Activated CD4-positive, alpha-beta T cell treated with anti-CD3 and anti-CD28 coated beads, Interleukin-2, amount 50 U/mL, for 1 hour (primary cell): Measurements from ENCODE around the gene CKLF.
"Not testable (repeated sequence)": the region's sequence is repeated elsewhere in the genome, so short reads cannot be mapped to it uniquely, and the experiment has no call there.

Source experiments
- DNase-seq: peaks from one replicate; pipeline ENCODE4 v3.0.0-alpha.2; 2020

The CKLF gene

DNA sequence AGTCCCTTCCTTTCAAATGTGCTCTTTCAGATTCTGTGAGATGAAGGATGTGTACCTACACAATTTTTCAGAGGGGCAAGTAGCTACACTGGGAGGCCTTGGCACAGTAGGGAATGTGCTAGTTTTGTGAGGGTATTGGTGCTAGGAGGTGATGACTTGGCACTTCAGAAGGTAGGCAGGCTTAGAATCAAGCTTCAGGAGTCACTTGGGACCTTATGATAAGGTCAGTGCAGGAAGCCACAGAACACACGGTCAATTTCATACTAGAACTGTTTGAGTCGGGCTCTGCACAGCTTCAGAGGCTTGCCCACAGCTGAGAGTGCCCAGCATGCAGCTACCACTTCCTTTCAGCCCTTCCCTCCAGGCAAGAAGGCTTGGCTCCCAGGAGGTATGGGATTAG is 20.0 kb downstream of the CKLF start:
- no peak for DNase-seq

DNA sequence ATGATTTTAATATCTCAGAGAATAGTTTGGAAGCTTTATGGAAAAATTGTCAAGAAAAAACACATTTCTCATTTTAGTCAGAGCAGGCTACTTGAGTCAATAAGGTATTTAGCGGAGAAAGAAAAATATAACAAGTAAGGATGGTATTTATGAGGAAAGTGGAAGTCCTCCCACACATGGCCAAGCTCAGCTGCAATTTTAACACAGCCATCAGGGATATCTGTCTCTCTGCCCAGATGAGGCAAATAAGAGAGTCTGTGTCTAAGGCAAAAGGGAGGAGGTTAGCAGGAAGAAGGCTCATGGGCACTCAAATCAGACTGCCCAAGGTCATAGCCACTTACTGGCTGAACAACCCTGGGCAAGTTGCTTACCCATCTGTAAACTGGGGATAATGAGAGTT is 21.7 kb downstream of the CKLF start:
- DNase-seq, result no peak

DNA sequence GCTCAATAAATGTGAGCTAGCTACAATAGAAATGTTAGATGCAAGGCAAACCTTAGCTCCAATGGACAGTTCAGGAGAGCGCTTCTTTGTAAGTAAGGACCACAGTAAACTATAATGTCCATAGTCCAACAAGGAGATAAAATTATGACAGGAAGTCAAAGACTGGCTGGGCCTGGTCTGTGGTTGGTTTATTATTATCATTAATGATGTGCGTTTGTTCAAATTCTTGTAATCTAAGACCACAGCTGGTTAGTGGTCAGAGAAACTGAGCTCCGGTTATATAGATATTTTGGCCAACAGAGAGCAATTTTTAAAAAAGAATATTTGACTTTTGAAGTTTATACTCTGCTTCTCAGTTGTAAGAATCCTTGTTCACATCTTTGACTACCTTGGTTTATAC is 22.2 kb downstream of the CKLF start:
- DNase-seq, result no peak

DNA sequence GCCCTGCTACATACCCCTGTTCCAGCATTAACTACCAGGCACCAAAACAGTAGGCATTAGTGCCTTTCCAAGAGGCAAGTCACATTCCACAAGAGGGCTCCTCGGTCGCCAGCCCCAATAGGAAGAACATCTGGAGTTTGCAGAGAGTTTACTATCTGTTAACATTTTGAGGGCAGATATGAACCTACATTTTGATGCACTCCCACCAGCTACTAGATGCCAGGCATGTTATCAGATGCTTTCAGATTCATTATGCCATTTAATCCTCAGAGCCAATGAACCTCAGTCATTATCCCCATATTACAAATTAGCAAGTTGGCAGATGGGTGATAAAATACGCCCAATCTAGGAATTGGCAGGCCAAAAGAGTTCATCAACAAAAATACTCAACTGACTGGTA is 22.7 kb downstream of the CKLF start:
- no peak for DNase-seq

DNA sequence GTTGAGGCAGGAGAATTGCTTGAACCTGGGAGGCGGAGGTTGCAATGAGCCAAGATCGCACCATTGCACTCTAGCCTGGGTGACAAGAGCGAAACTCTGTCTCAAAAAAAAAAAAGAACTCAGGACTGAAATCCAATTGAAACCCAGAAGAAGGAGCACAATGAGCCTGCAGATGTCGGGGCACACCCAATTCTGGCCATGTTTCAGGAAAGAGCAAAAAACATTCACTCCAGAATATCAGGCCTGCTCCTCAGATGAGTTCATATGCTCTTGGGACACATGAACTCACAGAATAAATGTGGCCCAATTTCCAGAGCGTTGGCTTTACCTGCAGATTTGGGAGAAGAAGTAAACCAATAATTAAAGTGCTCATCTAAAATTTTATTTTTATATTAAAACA is 23.9 kb downstream of the CKLF start:
- DNase-seq, result no peak

DNA sequence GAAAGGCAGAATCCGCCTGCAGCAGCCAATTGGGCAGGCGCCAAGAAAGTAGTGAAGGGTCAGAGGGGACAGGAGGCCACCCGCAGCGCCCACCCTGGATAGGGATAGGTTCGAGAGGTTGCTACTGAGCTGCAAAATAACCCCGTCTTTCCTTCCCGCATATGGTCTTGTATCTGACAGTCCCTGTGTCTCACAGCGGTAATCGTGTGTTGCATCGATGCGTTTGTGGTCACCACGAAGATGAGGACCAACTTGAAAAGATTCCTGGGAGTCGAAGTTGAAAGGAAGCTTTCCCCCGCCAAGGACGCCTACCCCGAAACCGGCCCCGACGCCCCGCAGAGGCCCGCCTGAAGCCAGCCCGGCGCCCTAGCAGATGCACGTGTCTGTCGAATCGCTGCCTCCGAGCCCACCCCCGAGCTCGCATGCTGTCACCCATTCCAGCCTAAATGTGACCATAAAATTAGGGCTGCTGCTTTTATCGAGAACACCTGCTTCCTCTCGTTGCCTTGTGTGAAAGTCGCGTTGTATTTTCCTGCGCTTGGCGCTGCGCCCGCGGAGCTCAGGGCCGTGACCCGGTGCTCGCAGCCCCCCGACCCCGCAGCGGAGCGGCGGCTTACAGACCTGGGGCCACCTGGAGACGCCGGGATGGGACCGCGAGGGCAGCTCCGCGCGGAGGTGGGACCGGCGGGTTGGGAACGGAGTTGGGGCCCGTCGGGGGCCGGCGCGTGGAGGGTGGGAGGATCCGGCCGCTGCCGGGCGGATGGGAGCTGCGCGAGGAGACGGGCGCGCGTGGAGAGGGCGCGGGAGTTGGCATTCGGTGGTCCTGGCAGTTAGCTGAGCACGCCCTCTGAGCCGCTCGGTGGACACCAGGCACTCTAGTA is 26.5 kb downstream of the CKLF start, which contains the start of gene CMTM2:
Gene CMTM2, plus strand, starts transcription at position 813 of the 881 bp plus-strand sequence. CDS start 145 bp downstream, outside the sequence.
- DNase-seq, result peak; percentile 8

DNA sequence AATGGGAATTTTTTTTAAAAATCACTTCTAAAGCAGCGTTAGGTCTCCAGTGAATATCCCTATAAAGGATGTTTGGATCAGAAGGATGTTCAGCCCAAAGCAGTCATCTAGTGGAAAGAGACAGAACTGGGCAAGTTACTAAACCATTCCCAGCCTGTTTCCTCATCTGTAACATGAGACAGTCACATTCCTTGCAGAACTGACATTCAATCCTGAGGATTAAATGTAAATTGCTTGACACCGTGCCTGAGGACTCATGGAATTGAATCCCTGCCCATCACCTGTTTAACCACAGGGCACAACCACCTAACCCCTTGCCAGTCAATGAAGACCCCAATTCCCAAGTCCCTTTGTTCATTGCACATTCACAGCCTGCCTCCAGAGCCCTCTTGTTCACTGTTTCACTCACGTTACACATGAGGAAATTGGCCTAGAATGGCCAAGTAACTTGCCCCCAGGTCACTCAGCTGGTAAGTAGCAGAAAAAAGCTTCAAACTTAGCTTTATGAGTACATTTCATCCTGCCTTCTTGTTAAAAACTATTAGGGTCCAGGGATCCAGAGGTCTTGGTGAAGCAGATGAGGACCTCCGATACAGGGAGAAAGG is 28.3 kb downstream of the CKLF start:
- DNase-seq, result no peak

DNA sequence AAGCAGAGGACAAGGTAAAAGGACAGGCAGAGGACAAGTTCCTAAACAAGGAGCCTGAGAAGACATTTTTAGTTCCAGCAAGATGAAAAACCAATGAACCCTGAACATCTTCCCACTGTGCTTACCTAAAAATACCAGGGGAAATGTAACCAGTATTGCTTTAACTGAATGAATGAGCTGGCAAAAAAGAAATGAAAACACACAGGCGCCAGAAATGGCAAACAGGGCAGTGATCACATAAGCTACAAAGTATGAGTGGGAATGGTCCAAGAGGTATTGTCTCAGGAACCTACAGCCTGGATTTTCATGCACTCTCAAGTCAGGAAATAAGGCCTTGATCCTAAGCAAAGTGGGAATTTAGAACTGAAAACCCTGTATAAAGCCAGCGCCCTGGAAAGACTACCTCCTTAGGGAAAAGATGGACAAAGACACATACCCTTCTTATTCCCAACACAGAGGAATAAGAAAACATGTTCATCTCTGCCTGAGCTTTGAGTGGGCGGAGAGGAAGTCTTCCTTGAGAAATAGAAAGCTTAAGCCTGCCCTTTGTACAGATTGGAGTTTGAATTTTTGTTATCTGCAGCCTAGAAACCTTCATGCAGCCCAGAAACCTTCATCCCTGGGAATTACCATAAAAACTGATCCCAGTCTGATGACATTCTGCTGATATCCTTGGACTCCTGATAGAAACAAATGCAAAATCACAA is 29.0 kb downstream of the CKLF start:
- DNase-seq, result no peak

DNA sequence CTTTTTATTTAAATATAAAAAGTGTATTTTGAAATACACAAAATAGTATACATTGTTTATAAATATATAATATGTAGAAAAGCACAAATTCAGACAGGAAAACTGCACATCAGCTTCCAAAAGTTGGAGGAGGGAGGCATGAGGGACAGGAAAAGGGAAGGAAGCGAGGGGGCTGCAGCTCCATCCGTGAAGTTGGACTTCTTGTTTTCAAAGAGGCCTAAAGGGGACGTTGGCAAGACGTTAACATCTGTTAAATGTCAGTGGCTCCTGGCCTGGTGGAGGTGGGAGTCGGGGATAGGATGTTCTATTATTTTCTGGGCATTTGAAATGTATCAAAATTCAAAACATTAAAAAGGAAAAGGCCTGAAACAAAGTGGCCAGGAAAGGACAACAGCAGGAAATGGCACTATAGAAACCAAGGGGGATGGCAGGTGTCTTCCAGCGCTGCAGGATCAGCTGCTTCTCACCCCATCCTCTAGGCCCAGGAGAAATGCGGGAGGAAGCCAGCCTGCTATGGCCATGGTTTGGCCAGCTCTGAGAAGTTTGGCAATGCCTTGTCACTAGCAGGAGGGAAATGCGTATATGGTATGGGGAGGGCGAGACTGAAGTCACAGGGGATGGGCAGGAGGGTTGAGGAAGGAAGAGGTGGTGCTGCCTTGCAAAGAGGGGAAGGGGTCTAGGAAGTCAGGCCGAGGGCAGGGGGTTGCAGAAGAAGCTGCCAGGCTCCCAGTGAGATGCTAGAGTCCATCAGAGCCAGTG is 33.3 kb downstream of the CKLF start:
- DNase-seq, result no peak

DNA sequence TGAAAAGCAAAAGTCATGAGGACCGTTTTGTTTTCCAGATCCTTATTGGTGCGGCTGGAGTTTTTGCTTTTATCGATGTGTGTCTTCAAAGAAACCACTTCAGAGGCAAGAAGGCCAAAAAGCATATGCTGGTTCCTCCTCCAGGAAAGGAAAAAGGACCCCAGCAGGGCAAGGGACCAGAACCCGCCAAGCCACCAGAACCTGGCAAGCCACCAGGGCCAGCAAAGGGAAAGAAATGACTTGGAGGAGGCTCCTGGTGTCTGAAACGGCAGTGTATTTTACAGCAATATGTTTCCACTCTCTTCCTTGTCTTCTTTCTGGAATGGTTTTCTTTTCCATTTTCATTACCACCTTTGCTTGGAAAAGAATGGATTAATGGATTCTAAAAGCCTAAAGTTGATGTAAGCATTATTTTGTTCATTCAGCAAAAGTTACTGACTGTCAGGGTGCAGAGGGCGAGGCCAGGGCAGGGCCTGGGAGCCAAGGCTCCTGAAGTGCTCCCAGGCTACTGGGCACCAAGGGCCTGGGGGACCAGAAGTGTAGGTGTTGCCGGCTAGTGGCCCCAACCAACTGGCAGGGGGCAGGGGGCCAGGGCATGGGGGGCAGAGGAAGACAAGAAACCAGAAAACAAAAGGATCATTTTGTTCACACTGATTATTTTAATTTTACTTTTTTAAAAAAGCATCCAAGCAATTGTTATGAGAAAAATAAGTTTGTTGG is 35.7 kb downstream of the CKLF start:
- no peak for DNase-seq

DNA sequence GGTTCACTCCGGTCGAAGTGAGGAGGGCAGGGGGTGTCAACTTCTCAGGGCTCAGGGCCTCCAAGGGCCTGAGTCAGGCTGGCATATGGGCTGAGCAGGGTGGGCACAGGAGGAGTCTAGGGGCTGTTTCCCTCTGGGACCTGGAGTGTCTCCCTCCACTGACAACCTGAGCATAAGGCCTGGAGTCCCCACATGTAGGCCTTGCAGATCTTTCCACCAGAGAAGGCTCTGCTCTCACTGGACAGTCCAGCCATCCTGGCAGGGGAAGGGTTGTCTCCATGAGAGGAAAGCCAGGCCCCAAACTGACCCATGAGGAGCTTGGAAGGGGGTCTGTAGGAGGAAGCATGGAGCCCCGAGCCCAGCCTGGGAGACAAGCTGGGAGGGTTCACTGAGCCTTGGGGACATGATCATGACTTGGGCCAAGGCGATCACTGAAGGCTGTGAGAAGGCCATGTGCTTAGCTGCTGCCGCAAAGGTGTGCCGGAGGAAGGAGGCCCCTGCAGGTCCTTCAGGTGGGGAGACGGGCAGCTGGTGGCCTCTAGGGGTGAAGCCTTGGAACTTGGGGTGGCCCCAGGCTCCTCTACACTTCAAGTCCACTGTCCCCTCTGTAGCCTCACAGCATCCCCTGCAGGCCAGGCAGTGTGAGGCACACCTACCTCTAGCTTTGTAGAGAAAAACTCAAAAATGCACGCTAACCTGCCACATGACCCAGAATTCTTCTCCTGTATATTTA is 36.8 kb downstream of the CKLF start:
- peak; percentile 63 for DNase-seq

DNA sequence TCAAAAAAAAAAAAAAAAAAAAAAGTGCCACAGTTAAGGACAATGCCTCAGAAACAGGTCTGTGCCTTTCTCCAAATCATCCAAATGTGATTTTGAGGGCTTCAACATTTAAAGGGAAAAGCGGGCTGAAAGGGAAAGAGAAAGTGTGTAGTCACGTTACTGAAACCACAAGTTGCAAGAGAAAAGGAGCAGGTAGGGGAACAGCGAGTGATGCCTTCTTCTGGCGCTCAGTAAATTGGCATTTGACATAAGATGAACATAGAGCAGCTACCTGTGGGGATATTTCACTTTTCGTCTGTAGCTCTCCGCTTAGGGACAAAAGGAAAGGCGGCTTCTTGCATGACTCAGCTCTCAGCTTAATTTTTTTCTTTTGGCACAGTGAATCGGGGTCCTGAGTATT is 37.9 kb downstream of the CKLF start:
- no peak for DNase-seq

DNA sequence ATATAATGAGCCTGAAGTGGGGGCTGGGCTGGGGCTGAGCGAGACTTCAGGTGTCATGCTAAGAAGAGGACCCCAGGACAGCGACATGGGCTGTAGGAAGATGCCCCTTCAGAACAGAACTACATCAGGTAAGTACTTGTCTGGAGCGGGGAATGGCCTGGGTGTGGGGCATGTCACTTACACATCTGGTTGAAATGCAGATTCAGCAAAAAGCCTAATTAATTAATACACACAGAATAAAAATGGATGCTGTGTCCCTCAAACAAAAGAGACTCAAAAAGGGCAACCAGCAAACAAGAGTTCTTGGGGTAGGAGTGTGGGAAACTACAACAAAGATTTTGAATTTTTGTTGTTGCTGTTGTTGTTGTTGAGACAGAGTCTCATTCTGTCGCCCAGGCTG is 38.6 kb downstream of the CKLF start:
- DNase-seq, result no peak

DNA sequence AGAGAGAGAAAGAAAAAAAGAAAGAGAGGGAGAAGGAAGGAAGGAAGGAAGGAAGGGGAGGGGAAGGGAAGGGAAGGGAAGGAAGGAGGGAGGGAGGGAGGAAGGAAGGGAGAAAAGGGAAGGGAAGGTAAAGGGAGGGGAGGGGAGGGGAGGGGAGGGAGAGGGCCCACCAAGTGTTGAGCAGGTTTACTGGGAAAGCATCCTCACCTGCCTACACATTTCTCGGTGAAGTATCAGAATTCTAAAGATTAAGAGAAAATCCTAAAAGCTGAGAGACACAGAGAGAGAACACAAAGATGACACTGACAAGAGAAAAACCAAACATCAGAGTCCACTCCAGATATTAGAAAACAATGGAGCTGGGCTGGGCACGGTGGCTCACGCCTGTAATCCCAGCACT is 39.9 kb downstream of the CKLF start:
- DNase-seq, result no peak

DNA sequence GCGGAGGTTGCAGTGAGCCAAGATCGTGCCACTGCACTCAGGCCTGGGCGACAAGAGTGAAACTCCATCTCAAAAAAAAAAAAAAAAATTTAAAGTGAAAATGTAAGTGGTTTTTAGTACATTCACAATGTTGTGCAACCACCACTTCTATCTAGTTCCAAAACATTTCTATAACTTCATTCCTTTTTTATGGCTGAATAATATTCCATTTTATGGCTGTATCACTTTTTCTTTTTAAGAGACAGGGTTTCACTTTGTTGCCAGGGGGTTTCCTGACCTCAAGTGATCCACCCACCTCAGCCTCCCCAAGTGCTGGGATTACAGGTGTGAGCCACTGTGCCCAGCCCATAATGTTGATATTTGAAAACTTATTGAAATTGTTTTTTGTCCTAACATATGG is 40.4 kb downstream of the CKLF start:
- no peak for DNase-seq

DNA sequence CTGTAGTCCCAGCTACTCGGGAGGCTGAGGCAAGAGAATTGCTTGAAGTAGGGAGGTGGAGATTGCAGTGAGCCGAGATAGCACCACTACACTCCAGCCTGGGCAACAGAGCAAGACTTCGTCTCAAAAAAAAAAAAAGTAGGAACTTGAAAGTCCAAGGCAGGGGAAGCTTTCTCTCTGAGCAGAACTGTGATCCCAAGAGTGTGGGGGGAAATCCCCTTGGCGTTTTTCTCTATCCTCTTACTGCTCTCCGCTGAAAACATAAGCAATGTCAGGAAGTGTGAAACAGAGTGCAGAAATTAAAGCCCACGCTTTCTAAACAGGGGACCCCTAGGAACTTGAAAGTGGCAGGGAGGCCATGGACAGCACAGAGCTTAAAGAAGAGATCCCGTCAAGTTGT is 42.4 kb downstream of the CKLF start:
- no peak for DNase-seq

DNA sequence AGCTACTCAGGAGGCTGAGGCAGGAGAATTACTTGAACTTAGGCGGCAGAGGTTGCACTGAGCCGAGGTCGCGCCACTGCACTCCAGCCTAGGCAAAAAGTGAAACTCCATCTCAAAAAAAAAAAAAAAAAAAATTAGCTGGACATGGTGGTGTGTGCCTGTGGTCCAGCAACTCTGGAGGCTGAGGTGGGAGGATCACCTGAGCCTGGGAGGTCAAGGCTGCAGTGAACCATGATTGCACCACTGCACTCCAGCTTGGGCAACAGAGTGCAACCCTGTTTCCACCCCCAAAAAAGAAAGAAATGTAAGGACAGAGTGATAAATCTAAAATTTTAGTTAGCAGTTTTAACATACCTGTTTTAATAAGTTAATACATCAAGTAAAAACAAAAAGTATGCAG is 44.2 kb downstream of the CKLF start:
- DNase-seq, result not testable (repeated sequence)

DNA sequence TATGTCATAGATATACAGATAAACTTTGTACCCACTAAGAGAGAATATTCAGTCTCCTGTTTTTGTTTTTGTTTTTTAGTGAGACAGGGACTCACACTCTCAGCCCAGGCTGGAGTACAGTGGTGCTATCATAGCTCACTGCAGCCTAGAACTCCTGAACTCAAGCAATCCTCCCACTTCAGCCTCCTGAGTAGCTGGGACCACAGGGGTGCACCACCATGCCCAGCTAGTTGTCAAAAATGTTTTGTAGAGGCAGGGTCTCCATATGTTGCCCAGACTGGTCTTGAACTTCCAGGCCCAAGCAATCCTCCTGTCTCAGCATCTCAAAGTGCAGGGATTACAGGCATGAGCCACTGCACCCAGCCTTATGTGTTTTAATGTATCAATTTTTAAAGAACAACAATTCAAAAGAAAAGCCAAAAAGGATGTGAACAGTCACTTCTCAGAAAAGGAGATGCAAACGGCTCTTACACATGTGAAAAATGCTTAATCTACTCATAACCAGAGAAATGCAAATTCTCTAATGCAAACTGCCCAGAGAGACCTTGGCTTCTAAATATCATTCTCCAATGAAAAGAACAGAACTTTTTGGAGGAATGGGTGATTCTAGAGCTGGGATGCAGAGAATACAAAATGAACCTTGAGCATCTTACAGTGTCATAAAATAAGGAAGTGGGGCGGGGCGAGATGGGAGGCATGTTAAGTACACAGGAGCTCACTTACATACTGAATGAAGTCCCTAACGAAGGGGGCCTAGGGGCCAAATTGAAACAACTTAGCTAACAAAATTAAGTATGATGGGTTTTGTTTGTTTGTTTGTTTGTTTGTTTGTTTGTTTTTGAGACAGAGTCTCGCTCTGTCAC is 44.8 kb downstream of the CKLF start:
- no peak for DNase-seq

DNA sequence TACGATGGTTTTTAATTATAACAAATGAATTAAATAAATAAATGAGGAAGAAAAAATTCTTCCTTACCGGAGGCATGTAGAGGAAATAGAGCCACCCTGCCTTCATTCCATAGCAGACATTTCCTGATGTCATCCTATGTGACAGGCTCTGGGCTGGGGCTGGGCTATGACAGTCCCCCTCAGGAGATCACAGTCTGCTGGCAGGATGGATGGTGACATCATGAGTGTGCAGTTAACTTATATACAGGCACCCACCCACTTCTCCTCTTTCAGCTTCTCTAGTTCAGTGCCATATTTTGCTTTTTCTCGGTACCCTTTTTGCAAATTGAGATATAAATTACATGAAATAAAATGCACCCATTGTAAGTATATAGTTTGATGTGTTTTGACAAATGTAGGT is 45.7 kb downstream of the CKLF start:
- no peak for DNase-seq

DNA sequence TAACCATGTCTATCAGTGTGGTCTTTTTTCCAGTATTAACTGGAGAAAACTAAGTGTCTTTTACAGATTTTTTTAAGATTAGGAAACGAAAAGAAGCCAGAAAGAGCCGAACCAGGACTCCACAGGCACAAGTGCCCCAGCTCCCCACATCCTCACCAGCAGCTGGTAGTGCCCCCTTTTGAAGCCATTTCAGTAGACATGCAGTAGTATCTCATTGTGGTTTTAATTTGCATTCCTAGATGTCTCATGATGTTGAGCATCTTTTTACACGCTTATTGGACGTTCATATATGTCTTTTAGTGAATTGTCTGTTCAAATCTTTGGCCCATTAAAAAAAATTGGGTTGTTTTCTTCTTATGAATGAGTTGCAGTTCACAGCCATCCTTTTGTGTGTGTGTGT is 47.4 kb downstream of the CKLF start:
- no peak for DNase-seq

DNA sequence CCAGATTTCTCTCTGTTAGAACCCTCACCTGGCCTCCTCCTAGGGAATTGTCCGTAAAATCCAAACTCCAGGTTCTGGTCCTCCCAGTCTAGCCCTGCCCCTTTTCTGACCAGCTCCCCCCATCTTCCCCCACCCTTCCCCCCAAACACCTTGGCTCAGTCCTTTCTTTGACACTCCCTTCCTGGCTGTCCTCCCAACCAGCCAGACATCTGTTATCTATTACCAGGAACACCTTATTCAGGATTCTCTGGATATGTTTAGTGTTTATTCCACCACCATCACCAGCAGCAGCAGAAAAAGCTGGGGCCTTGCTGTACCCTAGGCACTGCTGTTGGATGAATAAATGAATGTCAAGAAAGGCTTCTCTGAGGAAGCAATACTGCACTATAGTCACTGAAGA is 48.1 kb downstream of the CKLF start:
- no peak for DNase-seq
